Activated CD8-positive, alpha-beta memory T cell treated with anti-CD3 and anti-CD28 coated beads for 24 hours (primary cell): ENCODE data around the gene C1QTNF12.
"Not testable (repeated sequence)": the region's sequence is repeated elsewhere in the genome, so short reads cannot be mapped to it uniquely, and the experiment has no call there.

Source experiments
- DNase-seq: peaks from one replicate; pipeline ENCODE4 v3.0.0-alpha.2; 2020

C1QTNF12 gene

DNA sequence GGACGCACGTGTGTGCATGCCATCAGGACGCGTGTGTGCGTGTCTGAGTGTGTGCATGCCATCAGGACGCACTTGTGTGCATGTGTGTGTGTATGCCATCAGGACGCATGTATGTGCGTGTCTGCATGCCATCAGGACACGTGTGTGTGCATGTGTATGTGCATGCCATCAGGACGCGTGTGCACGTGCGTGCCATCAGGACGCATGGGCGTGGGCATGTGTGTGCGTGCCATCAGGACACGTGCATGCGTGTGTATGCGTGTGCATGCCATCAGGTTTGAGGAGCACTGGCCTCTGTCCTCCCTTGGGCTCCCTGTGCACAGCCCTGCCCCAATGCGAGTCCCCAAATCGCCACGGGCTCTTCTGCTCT lies 12.6 kb upstream of the C1QTNF12 start:
- no peak for DNase-seq

DNA sequence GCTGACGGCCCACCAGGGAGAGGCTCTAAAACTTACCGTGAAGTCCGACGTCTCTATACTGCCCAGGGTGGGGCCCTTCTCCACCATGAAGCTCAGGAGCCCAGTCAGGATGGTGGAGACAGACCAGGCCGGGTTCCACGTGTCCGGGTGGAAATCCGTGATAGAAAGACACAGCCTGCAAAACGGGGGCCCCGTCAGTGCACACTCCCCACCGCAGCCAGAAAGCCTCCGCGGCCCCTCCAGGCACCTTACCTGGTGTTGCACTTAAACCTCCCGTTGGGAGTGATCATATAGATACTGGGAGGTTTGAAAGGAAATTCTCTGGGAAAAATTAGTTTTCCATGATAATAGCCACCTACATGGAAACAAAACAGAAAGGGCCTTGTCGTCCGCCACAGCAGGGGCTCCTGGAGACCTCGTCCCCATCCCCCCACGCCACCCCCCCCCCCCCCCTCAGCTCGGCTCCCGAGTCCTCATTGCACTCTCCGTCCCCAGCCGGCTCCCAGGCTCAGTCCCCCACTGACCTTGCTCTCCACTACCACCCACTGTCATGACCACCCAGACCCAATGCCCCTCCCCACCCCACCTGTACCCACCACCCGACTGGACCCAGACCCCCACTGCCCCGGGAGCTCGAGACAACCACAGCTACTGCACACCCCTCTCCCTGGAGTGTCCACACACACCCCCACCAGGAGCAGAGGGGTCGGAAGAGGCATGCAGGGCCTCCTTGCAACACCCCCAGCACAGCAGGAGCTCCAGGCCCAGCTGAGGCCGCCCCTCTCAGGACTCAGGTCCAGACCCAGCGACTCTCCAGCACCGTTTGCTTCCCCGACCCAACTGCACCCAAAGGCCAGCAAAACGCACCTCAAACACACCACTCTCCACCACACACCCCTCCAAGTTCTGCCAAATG lies 10.7 kb upstream of the C1QTNF12 start:
- DNase-seq = no peak

DNA sequence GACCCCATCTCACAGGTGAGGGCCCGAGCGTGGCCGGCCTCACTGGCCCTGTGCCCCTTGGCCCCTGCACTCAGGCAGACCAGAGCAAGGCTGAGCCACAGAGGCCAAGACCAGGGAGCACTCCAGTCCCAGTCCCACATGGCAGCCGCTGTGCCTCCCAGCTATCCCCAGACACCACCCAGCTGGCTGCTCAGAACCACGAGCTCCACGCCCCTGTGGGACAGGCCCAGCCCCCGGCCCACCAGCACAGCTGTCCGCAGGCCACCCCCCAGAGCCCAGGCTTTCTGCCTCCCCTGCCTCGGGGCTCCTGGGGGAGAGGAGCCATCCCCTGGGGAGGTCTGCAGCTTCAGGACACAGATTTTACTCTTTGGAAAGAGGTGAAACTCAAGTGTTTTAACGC lies 9.1 kb upstream of the C1QTNF12 start:
- no peak for DNase-seq

DNA sequence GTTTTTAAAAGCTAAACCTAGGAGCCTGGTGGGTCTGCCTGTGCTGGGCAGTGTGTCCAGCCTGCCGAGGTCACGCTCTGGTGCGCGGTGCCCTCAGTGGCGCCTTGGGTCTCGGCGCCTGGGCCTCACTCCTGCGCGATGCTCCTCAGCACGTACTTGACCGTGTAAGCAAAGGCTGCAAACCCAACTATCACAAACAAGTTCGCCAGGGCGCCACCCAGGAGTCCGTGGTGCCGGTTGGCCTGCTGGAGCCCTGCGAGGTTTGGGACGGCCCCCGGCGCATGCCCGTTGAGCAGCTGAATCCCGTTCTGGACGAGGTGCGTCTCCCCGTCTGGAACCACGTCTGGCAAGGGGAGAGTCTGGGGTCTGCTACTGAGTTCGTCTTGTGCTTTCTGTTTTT lies 8.6 kb upstream of the C1QTNF12 start:
- no peak for DNase-seq

DNA sequence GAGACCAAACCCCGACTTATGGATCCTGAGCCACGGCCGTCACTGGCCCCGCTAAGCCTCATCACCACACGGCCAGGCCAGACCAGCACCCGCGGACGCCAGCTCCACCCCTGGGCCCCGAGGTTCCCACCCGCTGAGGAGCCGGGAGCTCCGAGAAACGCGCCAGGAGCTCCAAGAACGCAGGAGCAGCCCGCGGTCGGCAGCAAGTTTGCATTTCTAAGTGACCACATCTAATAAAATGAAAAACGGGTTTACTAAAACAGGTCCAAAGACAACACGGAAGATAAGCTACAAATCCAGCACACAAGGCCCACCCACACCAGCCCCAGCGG lies 8.1 kb upstream of the C1QTNF12 start:
- no peak for DNase-seq

DNA sequence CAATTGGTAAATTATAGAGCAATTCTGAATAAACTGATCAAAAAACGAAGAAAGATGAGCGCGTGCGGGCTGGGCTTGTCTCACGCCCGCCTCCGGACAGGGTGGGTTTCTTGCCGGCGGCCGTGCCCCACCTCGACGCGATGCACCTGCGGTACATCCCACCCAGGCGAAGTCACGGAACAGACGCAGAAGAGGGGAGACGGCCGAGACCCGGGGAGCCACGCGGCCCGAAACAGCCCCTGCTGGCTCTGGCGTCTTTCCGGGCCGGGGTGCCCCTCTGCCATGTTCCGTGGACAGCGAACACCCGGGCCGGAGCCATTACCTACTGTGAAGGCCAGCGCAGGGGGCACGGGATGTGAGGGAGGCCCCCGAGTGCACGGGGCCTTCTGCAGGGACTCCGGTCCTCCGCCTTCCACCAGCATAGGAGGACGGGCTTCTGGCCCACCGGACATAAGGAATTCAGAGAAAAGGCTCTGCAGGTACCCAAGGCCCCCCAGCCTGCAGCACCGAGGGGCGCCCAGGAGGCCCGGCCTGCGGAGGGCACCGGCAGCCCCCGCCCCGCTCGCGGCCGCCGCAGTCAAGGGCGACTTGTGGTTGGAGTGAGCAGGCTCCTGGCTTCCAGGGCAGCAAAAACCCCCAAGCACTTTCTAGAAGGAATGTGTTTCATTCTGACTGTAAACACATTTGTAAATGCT lies 7.6 kb upstream of the C1QTNF12 start:
- no peak for DNase-seq

DNA sequence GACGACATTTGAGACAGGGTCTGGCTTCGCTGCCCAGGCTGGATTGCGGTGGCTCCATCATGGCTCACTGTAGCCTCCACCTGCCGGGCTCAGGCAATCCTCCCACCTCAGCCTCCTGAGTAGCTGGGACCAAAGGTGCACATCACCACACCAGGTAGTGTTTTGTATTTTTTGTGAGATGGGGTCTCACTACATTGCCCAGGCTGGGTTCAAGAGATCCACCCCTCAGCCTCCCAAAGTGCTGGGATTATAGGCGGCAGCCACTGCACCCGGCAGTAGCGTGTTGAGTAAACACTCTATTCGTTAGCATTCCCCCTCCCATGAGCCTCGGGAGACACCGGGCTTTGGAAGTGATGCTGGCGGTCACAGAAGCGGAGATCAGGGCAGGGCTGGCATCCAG lies 6.8 kb upstream of the C1QTNF12 start:
- DNase-seq = no peak

DNA sequence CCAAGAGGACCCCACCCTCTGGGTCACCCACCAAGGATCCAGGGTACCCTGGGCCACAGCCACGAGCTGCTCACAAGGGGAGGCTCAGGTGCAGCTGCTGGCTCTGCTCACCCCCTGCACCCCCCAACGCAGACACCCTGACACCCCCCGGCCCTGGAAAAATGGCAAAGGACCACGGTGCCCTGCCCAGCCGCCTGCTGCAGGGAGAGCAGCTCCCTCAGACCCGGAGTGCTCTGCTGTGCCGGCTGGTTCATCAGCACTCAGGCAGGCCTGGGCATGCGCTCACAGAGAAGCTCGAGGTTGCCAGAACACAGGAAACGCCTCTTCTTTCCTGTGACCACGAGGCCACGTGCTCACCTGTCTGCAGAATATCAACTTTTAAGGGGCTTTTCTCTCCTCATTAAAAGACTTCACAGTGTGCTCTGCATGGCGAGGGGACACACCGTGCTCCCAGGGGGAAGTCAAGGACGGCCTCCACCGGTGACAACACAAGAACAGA lies 4.3 kb upstream of the C1QTNF12 start:
- DNase-seq = peak; percentile 86

DNA sequence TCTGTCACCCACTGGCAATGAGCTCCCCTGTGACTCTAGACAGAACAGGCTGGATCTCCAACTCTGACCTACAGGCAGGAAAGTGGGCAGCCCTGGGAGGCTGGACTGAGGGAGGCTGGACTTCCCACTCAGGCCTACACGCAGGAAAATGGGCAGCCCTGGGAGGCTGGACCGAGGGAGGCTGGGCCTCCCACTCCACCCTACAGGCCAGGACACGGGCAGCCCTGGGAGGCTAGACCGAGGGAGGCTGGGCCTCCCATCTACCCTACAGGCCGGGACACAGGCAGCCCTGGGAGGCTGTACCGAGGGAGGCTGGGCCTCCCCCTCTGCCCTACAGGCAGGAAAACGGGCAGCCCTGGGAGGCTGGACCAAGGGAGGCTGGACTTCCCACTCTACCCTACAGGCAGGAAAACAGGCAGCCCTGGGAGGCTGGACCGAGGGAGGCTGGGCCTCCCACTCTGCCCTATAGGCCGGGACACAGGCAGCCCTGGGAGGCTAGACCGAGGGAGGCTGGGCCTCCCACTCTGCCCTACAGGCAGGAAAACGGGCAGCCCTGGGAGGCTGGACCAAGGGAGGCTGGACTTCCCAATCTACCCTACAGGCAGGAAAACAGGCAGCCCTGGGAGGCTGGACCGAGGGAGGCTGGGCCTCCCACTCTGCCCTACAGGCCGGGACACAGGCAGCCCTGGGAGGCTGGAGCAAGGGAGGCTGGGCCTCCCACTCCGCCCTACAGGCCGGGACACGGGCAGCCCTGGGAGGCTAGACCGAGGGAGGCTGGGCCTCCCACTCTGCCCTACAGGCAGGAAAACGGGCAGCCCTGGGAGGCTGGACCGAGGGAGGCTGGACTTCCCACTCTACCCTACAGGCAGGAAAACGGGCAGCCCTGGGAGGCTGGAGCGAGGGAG lies 1.7 kb upstream of the C1QTNF12 start:
- not testable (repeated sequence) for DNase-seq

DNA sequence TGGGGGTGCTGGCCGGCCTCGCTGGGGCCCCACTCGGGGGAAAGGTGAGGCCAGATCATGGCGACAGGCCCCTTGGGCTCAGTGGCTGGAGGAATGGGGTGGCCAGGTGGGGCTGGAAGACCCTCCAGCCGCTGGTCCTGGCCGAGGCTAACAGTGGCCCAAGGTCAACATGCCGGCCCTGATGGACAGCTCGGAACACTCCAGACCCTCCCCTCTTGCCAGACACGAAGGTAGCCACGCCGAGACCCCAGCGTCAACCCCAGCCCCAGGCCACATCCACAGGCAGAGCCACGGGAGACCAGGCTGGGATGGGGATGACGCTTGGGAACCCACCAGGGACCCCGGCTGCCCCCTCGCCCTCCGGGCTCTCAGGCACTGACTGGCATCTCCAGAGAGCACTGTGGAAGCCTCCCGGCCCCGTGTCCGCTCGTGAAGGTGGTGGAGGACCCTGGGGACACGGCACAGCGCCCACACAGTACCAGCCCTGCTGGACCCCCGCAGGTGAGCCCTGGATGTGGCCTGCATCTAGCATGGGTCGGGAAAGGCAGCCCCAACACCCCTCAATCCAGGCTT lies 905 bp upstream of the C1QTNF12 start:
- no peak for DNase-seq

DNA sequence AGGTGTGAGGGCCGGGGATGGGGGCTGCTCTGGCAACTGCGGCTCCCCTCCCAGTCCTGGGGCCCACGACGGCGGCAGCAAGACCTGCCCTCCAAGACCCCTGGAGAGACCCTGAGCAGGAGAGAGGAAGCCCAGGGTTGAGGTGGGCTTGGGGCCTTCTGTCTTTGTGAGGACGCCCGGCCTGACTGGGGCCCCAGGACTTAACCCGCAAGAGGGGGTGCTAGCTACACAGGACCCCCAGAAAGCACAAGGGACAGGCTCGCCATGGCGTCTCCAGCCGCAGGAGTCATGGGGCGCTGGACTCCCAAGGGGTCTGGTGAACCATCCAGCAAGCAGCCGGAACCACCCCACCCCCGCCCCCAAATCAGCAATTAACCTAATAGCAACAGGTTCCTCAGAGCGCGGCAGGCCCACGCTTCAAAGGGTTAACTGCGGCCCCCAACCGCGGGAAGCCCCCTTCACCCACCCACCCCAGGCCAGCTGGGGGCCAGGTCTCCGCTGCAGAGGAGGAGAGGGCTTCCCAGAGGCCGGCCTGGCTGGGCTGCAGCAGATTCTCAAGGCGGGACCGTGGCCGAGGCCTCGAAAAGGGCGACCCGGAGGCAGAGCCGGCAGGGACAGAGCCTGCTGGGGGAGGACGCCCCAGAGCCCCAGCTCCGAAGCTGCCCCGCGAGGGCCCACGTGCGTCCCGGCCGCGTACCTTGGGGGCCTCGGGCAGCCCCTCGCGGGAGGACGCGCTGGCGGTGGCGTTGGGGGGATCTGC lies 525 bp downstream of the C1QTNF12 start:
- DNase-seq = no peak

DNA sequence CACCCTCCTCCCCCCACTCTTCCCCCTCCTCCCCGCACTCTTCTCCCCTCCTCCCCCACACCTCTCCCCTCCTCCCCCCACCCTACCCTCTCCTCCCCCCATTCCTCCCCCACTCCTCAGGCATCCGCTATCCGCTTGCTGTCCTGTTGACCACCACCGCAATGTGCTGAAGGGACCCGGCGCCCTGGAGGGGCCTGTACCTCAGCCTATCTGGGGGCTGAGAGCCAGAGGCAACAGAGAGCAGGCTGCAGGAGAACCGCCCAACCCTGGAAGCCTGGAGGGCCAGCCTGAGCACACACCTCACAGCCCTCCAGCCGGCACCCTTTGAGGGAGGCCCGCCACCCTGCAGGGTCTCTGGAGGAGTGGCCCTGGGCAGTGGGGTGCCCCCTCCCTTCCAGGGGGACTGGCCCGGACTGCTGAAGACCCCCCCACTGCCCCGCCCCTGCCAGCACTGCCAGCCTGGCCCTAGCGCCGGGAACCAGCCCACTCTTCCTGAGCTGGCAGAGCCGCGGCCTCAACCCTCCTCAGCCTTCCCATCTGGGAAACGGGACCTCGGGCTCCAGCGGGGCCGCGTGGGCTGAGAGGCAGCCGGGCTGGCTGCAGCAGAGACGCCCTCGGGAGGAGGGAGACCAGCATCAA lies 1.2 kb downstream of the C1QTNF12 start:
- DNase-seq = no peak

DNA sequence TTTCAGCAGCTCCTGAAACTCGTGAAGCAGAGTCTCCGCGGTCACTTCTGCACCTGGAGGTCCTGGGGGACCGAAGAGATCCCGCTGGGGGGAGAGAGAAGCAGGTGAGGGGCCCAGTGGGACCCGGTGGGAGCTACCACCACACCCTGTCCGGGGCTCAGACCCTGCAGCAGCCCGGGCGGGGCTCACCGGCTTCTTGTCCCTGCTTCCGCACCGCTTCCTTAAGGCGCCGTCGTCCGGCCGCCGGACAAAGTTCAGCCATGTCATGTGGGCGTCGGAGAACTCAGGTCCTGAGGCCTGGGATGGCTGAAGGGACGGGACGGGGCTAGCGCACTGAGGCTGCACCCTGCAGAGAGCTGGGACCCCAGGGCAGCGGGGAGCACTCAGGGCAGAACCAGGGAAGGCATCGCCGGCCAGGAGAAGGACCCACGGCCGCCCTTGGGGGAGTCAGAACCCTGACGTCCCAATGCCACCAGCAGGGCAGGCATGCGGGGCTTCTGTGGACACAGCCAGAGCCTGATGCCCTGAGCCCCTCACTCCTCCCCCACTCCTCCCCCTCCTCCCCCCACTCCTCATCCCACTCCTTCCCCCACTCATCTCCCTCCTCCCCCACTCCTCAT lies 2.2 kb downstream of the C1QTNF12 start:
- DNase-seq = no peak

DNA sequence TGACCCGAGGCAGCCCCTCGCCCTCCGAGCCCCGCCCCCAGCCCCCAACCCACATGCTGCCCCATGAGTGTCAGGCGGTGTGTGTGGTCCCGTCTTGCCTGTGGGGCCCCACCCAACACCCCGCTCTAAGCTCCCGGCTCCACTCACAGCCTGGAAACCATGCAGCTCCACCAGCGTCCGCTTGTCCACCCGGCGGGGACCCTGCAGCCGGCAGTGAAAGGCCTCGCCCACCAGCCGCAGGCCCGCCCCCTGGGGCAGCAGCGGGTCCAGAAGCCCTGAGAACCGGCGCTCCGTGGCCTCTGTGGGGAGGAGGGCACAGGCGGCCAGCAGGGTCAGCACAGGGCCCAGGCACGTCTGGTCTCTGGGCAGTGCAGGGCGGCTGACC lies 2.7 kb downstream of the C1QTNF12 start:
- DNase-seq = no peak

DNA sequence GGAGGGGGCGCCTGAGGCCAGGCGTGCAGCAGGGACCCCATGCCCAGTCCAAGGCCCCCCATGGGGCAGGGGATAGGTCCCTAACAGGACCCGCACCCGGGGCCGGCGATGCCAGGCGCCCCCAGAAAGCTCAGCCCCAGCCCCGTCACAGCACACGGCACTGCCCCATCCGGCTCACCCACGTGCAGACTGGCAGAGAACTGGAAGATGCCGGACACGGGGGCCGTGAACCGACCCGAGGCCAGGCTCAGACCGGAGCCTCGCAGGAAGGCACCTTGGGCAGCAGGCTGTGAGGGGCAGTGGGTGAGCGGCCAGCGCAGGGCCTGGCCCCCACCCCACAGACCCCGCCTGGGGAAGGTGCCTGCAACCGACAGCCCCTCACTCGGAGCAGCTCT lies 3.3 kb downstream of the C1QTNF12 start:
- DNase-seq = no peak

DNA sequence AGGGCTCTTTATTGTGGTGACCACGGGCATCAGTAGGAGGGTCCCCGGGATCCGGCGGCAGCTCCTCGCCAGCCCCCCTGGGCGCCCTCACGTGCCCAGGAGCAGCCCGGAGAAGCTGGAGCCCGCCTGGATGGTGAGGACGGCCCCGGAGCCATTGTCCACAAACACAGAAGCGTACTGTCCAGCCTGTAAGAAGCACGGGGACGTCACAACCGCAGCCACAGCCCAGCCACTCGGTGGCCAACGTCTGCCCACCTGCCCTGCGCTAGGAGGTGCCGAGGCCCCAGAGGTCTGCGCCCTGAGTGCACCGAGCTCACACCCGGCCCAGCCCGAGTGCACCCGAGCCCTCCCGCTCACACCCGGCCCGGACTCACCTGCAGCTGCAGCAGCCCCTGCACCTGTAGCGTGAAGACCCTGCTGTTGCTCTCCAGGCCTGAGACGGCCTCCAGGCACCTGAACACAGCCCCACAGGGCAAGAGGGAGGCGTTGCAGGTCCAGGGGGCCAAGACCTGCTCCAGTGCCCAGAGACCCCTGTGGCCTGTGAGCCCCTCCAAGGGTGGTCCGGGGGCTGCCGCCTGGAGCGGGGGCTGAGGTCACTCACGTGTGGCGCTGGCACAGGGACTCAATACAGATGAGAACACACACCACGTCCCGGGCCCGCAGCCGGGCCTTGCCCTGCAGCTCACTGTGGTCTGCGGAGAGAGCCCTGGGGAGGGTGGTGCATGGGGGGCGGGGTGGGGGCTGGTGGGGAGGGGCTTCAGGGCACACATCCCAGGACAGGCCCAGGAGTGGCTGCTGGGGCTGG lies 3.9 kb downstream of the C1QTNF12 start:
- no peak for DNase-seq

DNA sequence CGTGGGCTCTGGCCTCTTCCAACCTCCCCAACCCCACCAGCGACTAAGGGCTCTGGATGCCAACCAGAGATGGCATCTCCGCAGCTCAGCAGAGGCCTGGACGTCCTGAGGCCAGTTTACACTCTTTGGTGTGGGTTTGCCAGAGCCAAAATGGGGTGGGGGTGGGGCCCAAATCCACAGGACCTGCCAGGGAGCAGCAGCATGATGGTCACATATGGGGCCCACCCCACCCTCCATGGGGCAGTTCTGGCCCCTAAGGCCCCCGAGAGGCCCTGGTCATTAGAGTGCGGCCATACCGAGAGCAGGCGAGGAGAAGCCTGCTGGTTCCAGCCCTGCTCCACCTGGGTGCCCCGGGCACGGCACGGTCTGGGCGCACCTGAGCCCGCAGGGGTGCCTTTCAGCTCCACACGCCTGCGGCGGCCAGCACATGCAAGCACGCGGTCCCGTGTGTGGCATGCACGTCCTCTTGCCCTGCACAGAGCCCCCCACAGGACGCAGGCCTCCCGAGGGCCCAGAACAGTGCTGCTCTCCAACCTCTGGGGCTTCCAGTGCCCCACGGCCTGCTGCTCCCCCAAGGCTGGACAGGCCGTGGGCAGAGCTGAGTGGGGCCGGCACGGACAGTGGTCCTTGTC lies 4.8 kb downstream of the C1QTNF12 start:
- DNase-seq = no peak

DNA sequence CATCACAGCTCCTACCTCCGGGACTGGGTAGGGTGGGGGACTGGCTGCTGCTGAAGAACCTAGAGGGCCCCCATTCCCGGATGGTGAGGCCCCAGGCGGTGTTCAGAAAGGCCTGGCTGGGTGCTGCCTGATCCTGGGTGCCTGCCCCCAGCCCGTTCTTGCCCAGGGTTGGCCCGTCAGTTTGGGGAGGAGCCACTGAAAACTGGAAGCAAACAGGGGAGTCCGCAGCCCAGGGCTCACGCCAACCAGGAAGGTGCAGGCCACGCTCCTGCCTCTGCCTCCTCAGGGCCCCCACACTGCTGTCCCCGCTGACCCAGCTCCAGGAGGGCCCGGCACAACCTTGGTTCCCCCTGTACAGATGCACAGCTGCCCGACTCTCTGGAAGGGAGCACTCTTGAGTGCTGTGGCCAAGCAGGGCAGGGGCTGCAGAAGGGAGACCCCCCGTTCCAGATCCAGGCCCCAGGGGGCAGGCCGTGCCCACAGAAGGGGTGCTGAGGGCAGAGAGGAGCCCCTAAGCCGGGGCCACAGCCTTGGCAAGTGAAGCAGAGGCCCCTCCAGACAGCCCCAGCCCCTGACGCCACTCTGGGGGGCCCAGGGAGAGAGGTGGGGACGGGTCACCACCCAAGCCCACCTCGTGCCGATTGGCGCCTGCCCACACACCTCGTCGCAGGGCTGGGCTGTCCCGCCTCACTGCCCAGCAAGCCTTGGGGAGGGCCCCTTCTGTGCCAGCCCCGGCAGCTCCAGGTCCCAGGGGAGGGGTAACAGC lies 5.5 kb downstream of the C1QTNF12 start:
- no peak for DNase-seq

DNA sequence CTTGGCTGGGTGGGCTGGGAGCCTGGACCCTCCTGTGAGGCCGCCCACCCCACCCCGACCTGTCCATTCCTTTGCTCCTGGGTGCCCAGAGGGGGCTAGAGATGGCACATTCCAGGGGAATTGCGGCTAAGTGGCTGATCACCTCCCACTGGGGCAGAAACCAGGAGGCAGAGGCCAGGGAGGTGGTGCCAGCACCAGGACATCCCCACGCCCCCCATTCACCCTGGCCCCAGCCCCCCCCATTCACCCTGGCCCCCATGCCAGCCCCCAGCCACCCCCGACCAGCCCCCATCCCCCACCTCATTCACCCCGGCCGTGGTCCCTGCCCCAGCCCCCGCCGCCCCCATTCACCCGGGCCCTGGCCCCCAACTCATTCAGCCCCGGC lies 6.2 kb downstream of the C1QTNF12 start:
- DNase-seq = no peak
